Endodermal cell (in vitro differentiated cells): Measurements from ENCODE around the gene CHRDL1. TPM values are rescaled to one million over a fixed set of nuclear protein-coding genes. Genes with fewer than 3 reads are reported as not detected.

Source experiments
- DNase-seq: peaks from one replicate; pipeline ENCODE4 v3.0.0-alpha.2; 2017
- H3K27ac ChIP-seq: 2 replicates; pipeline ENCODE4 v1.5.1; 2013; ENCODE audit warnings: mild to moderate bottlenecking, low read depth, low read length, moderate library complexity
- H3K27me3 ChIP-seq: 2 replicates; pipeline ENCODE4 v1.6.1; 2013; ENCODE audit warnings: mild to moderate bottlenecking, low read length, moderate library complexity; ENCODE audit not compliant: insufficient read depth, control insufficient read depth, poor library complexity, severe bottlenecking
- H3K36me3 ChIP-seq: 2 replicates; pipeline ENCODE4 v1.7.0; 2013; ENCODE audit warnings: mild to moderate bottlenecking, low read length, moderate library complexity; ENCODE audit not compliant: control insufficient read depth, insufficient read depth
- H3K4me1 ChIP-seq: one replicate; pipeline ENCODE4 v1.7.0; 2013; ENCODE audit warnings: low read length; ENCODE audit not compliant: control insufficient read depth, insufficient read depth
- H3K4me3 ChIP-seq: 2 replicates; pipeline ENCODE4 v1.5.1; 2013; ENCODE audit warnings: mild to moderate bottlenecking, low read length, moderate library complexity
- H3K9ac ChIP-seq: 2 replicates; pipeline ENCODE4 v1.6.1; 2013; ENCODE audit warnings: mild to moderate bottlenecking, low read length, moderate library complexity; ENCODE audit not compliant: poor library complexity, severe bottlenecking; ENCODE audit errors: extremely low read depth
- H3K9me3 ChIP-seq: 2 replicates; pipeline ENCODE4 v1.6.1; 2013; ENCODE audit warnings: mild to moderate bottlenecking, low read length, moderate library complexity; ENCODE audit not compliant: control insufficient read depth
- H3K27ac Mint-ChIP-seq: 2 replicates; pipeline ENCODE4 v1.8.0; 2020; ENCODE audit warnings: mixed read lengths
- H3K27me3 Mint-ChIP-seq: 2 replicates; pipeline ENCODE4 v1.8.0; 2021; ENCODE audit warnings: mild to moderate bottlenecking, mixed read lengths; ENCODE audit not compliant: insufficient read depth
- H3K36me3 Mint-ChIP-seq: 2 replicates; pipeline ENCODE4 v1.8.0; 2020; ENCODE audit warnings: low read depth, mixed read lengths
- H3K4me1 Mint-ChIP-seq: 2 replicates; pipeline ENCODE4 v1.8.0; 2020; ENCODE audit warnings: mixed read lengths
- H3K4me3 Mint-ChIP-seq: 2 replicates; pipeline ENCODE4 v1.8.0; 2020; ENCODE audit warnings: mild to moderate bottlenecking, moderate library complexity, mixed read lengths
- H3K9me3 Mint-ChIP-seq: 2 replicates; pipeline ENCODE4 v1.8.0; 2020; ENCODE audit warnings: mild to moderate bottlenecking, mixed read lengths
- CTCF ChIP-seq: fragments of 200-600 bp; sonication (generic); conservative IDR thresholded peaks from 2 replicates; pipeline ENCODE4 v1.5.0; 2021; ENCODE audit warnings: antibody characterized with exemption, mild to moderate bottlenecking
- WGBS, 2 experiments: methylation state at CpG; one replicate each; pipeline versions ENCODE4 v1.1.5 to v1.1.7; 2013; ENCODE audit warnings: missing lambda C conversion rate in 2 of 2, mixed read lengths in 1 of 2; ENCODE audit not compliant: insufficient coverage in 1 of 2, insufficient read length in 1 of 2; 5-methylcytosine and 5-hydroxymethylcytosine counted together
- total RNA-seq, 2 donors: library from RNA; stranded (reverse); fragmentation: NEBNext Ultra II Directional in 1 of 2; extraction: Animal tissue kit (Norgen Biotek cat#: 25700) in 1 of 2; gene quantifications; 2 replicates in 1 of 2; 3 replicates in 1 of 2; pipeline ENCODE4 v1.2.1, GENCODE V29; 2021

CHRDL1 gene
- total RNA-seq, 2 donors from 2014 or later, result 2.2 to 3.6 TPM

GRCh38 chrX:110748256-110748806 lies 47.3 kb downstream of the CHRDL1 start:
- Histone ChIP-seq H3K36me3 (no peaks in the 10 kb centered on the region), H3K4me1 (no peaks in the 10 kb centered on the region), H3K4me3 (no peak overlapping the region), H3K27me3 (no peaks in the 10 kb centered on the region), H3K27ac (no peak overlapping the region), H3K9ac (no peak overlapping the region), H3K9me3 (no peaks in the 10 kb centered on the region)
- Mint-ChIP-seq H3K27me3 (no peaks in the 10 kb centered on the region), H3K36me3 (no peaks in the 10 kb centered on the region), H3K4me1 (peaks cover 24% of the 10 kb centered on the region), H3K4me3 (no peak overlapping the region), H3K27ac (no peak overlapping the region), H3K9me3 (no peaks in the 10 kb centered on the region)
- no peak for TF ChIP-seq CTCF
- WGBS, 2 experiments, result 94% methylated on average over 3 of the region's 3 CpGs; no CpG with 5 or more reads in 1 of the 2 experiments
- no peak for DNase-seq

GRCh38 chrX:110746014-110746413 lies 49.6 kb downstream of the CHRDL1 start:
- no peak overlapping the region for H3K9ac ChIP-seq

GRCh38 chrX:110745288-110745687 lies 50.3 kb downstream of the CHRDL1 start:
- no peak overlapping the region for H3K4me3 Mint-ChIP-seq

More at GRCh38 chrX:110746014-110746413, 49.6 kb downstream of the CHRDL1 start:
- no peaks in the 10 kb centered on the region for H3K27me3 Mint-ChIP-seq
- no peaks in the 10 kb centered on the region for H3K9me3 Mint-ChIP-seq
- Histone ChIP-seq H3K27ac (no peak overlapping the region), H3K4me1 (no peaks in the 10 kb centered on the region), H3K36me3 (no peaks in the 10 kb centered on the region), H3K9me3 (no peaks in the 10 kb centered on the region), H3K4me3 (no peak overlapping the region), H3K27me3 (no peaks in the 10 kb centered on the region)
- 48% methylated on average over 2 of the region's 4 CpGs; no CpG with 5 or more reads in 1 of the 2 experiments for WGBS, 2 experiments
- TF ChIP-seq CTCF, result peak; percentile 55
- no peak overlapping the region for H3K27ac Mint-ChIP-seq
- peak; percentile 69 for DNase-seq
- no peak overlapping the region for H3K4me3 Mint-ChIP-seq
- no peaks in the 10 kb centered on the region for H3K36me3 Mint-ChIP-seq
- H3K4me1 Mint-ChIP-seq, result peaks cover 24% of the 10 kb centered on the region

More at GRCh38 chrX:110745288-110745687, 50.3 kb downstream of the CHRDL1 start:
- DNase-seq, result no peak
- Histone ChIP-seq H3K4me3 (no peak overlapping the region), H3K27me3 (no peaks in the 10 kb centered on the region), H3K4me1 (no peaks in the 10 kb centered on the region), H3K9me3 (no peaks in the 10 kb centered on the region), H3K36me3 (no peaks in the 10 kb centered on the region), H3K27ac (no peak overlapping the region), H3K9ac (no peak overlapping the region)
- no peaks in the 10 kb centered on the region for H3K36me3 Mint-ChIP-seq
- peaks cover 18% of the 10 kb centered on the region for H3K4me1 Mint-ChIP-seq
- 80 to 83% methylated on average over 1 to 2 of the region's 2 CpGs for WGBS, 2 experiments
- H3K9me3 Mint-ChIP-seq, result no peaks in the 10 kb centered on the region
- H3K27ac Mint-ChIP-seq, result no peak overlapping the region
- no peak for TF ChIP-seq CTCF
- no peaks in the 10 kb centered on the region for H3K27me3 Mint-ChIP-seq
